Stimulated activated CD4-positive, alpha-beta T cell treated with anti-CD3 and anti-CD28 coated beads, Interleukin-2, amount 100 ng/mL, for 4 hours (primary cell): ENCODE results near the gene ZSWIM3.
"Not testable (repeated sequence)": the region's sequence is repeated elsewhere in the genome, so short reads cannot be mapped to it uniquely, and the experiment has no call there.

Experiments
- DNase-seq: peaks from one replicate; pipeline ENCODE4 v3.0.0-alpha.2; 2020; ENCODE audit warnings: low read depth

The ZSWIM3 gene

GRCh38 chr20:45890985-45891983, 33.9 kb downstream of the ZSWIM3 start, which contains the start of the genes CTSA and NEURL2:
Gene CTSA, plus strand, starts transcription at chr20:45891335. Its CDS starts 234 bp downstream, at chr20:45891569.
Gene NEURL2, minus strand, starts transcription at chr20:45891208. Its CDS starts 217 bp downstream, at chr20:45890991.
- peak; percentile 83 for DNase-seq

- DNase-seq, result no peak
These were observed 34.8 kb downstream of the ZSWIM3 start for GRCh38 chr20:45892049-45892825.

- DNase-seq, result no peak
These were observed 35.5 kb downstream of the ZSWIM3 start for GRCh38 chr20:45892828-45893500.

- no peak for DNase-seq
These were observed 36.4 kb downstream of the ZSWIM3 start for GRCh38 chr20:45893831-45894230.

GRCh38 chr20:45894797-45895196, 37.4 kb downstream of the ZSWIM3 start:
- DNase-seq, result no peak

GRCh38 chr20:45896641-45897161, 39.3 kb downstream of the ZSWIM3 start:
- no peak for DNase-seq

- no peak for DNase-seq
These were observed 39.9 kb downstream of the ZSWIM3 start for GRCh38 chr20:45897289-45897688.

GRCh38 chr20:45897692-45898091, 40.3 kb downstream of the ZSWIM3 start:
- no peak for DNase-seq

- no peak for DNase-seq
These were observed 40.9 kb downstream of the ZSWIM3 start for GRCh38 chr20:45898285-45898684.

- DNase-seq, result no peak
These were observed 41.8 kb downstream of the ZSWIM3 start for GRCh38 chr20:45899046-45899835.

GRCh38 chr20:45901332-45901731, 43.9 kb downstream of the ZSWIM3 start:
- DNase-seq, result not testable (repeated sequence)

- no peak for DNase-seq
These were observed 44.8 kb downstream of the ZSWIM3 start for GRCh38 chr20:45902199-45902701.

GRCh38 chr20:45904583-45905504, 47.4 kb downstream of the ZSWIM3 start:
- no peak for DNase-seq

GRCh38 chr20:45905505-45906079, 48.2 kb downstream of the ZSWIM3 start:
- DNase-seq, result no peak

- DNase-seq, result no peak
These were observed 50.0 kb downstream of the ZSWIM3 start for GRCh38 chr20:45907219-45907948.

GRCh38 chr20:45908084-45908483, 50.7 kb downstream of the ZSWIM3 start:
- no peak for DNase-seq

GRCh38 chr20:45909336-45909808, 52.0 kb downstream of the ZSWIM3 start:
- DNase-seq, result no peak
